Keratinocyte (primary cell): ENCODE data around the gene HOXD13. TPM values are rescaled to one million over a fixed set of nuclear protein-coding genes. Genes with fewer than 3 reads are reported as not detected.

ENCODE experiments used
- DNase-seq: peaks from one replicate; pipeline ENCODE4 v3.0.0-alpha.2; 2011; ENCODE audit warnings: low read depth, missing footprints, low spot score
- FAIRE-seq: peaks from 2 replicates; lab custom pipeline; 2011; peaks lifted over from hg19 to GRCh38; lab: Jason Lieb, UNC
- H2AFZ ChIP-seq: 2 replicates; pipeline ENCODE4 v1.6.0; 2012; ENCODE audit warnings: low read length, control low read depth, inconsistent platforms; ENCODE audit not compliant: control insufficient read depth
- H3K27ac ChIP-seq: 2 replicates; pipeline ENCODE4 v1.5.1; 2011; ENCODE audit warnings: low read length; ENCODE audit not compliant: control insufficient read depth, insufficient read depth
- H3K27me3 ChIP-seq: 3 replicates; pipeline ENCODE4 v1.6.0; 2011; ENCODE audit warnings: low read length; ENCODE audit not compliant: control insufficient read depth, insufficient read depth; ENCODE audit errors: extremely low read depth
- H3K36me3 ChIP-seq, 2 experiments: 2 replicates in 1 of 2; 3 replicates in 1 of 2; pipeline ENCODE4 v1.5.1; 2011; ENCODE audit warnings: low read length in 2 of 2, mild to moderate bottlenecking in 1 of 2; ENCODE audit not compliant: control insufficient read depth in 2 of 2, insufficient read depth in 2 of 2; ENCODE audit errors: extremely low read depth in 1 of 2
- H3K4me1 ChIP-seq: 3 replicates; pipeline ENCODE4 v1.5.1; 2011; ENCODE audit warnings: low read length; ENCODE audit not compliant: control insufficient read depth, insufficient read depth; ENCODE audit errors: extremely low read depth
- H3K4me2 ChIP-seq: 3 replicates; pipeline ENCODE4 v1.6.0; 2011; ENCODE audit warnings: low read depth, low read length; ENCODE audit not compliant: control insufficient read depth, insufficient read depth; ENCODE audit errors: extremely low read depth
- H3K4me3 ChIP-seq, 3 experiments: fragments of 200-600 bp in 1 of 3; sonication (generic) in 1 of 3; 2 replicates in 2 of 3; 3 replicates in 1 of 3; pipeline ENCODE4 v1.5.1; 2011 to 2016; ENCODE audit warnings: low read length in 3 of 3, mild to moderate bottlenecking in 3 of 3, control low read depth in 2 of 3, inconsistent platforms in 1 of 3, low read depth in 1 of 3, mixed read lengths in 1 of 3, mixed run types in 1 of 3, moderate library complexity in 1 of 3; ENCODE audit not compliant: control insufficient read depth in 2 of 3, insufficient read depth in 2 of 3; ENCODE audit errors: extremely low read depth in 1 of 3
- H3K79me2 ChIP-seq: 2 replicates; pipeline ENCODE4 v1.6.0; 2012; ENCODE audit warnings: low read length; ENCODE audit not compliant: control insufficient read depth, insufficient read depth
- H3K9ac ChIP-seq: 3 replicates; pipeline ENCODE4 v1.6.0; 2011; ENCODE audit warnings: low read length; ENCODE audit not compliant: control insufficient read depth, insufficient read depth; ENCODE audit errors: extremely low read depth
- H3K9me1 ChIP-seq: 3 replicates; pipeline ENCODE4 v1.6.0; 2011; ENCODE audit warnings: low read length; ENCODE audit not compliant: control insufficient read depth, insufficient read depth; ENCODE audit errors: extremely low read depth
- H3K9me3 ChIP-seq: 2 replicates; pipeline ENCODE4 v1.5.1; 2012; ENCODE audit warnings: low read depth, low read length; ENCODE audit not compliant: control insufficient read depth
- H4K20me1 ChIP-seq: 3 replicates; pipeline ENCODE4 v1.6.0; 2011; ENCODE audit warnings: low read length; ENCODE audit not compliant: control insufficient read depth, insufficient read depth; ENCODE audit errors: extremely low read depth
- CTCF ChIP-seq, 3 experiments: IDR thresholded peaks in 1 of 3; conservative IDR thresholded peaks in 1 of 3; optimal IDR thresholded peaks in 1 of 3; 2 replicates in 2 of 3; 3 replicates in 1 of 3; pipeline versions ENCODE3 to v1.5.1; 2011; ENCODE audit warnings: low read length in 3 of 3, mild to moderate bottlenecking in 3 of 3, moderate library complexity in 2 of 3, control low read depth in 1 of 3, inconsistent platforms in 1 of 3; ENCODE audit not compliant: insufficient read depth in 2 of 3; ENCODE audit errors: extremely low read depth in 1 of 3
- EZH2 ChIP-seq: IDR thresholded peaks from one replicate; pipeline ENCODE4 v1.6.1; 2012; ENCODE audit warnings: inconsistent platforms, mild to moderate bottlenecking, low read length, moderate library complexity
- dilution Hi-C: fragments of 300-500 bp; cut with MboI; formaldehyde crosslinking; loops from one replicate; pipeline ENCODE4 v1.7.0; 2020; ENCODE audit warnings: low sequenced_read_pairs; ENCODE audit not compliant: extremely low pct_ligation_motif_present
- polyA plus RNA-seq, 5 experiments: library from polyadenylated mRNA; depleted of rRNA in 3 of 5; stranded (reverse) in 3 of 5; stranded (forward) in 1 of 5; unstranded in 1 of 5; fragments of >200 nt; gene quantifications; 1 replicate in 1 of 5; 2 replicates in 3 of 5; 3 replicates in 1 of 5; pipeline versions ENCODE4 v1.2.1 to v1.2.3, GENCODE V29; 2011 to 2012; ENCODE audit warnings: missing spikeins in 2 of 5, low read depth in 1 of 5, low replicate concordance in 1 of 5

HOXD13 gene
- polyA plus RNA-seq, 1 donor (not counting 4 experiments of a cell fraction or from before 2014, with no cell fraction given) = not detected

GRCh38 chr2:176099728-176100546, 7.4 kb downstream of the HOXD13 start, which contains the start of gene HOXD12:
Gene HOXD12 (plus strand): TSS chr2:176099795. CDS start chr2:176099802, 7 bp downstream.
- dilution Hi-C loops = no loop called here
- Histone ChIP-seq H3K36me3 (no peaks in the 10 kb centered on the region), H3K9ac (no peak within 1 kb of the TSS), H3K4me2 (no peak within 1 kb of the TSS), H2AFZ (no peak within 1 kb of the TSS), H3K27ac (no peak within 1 kb of the TSS), H3K27me3 (peaks cover 99% of the 10 kb centered on the region), H3K9me3 (no peaks in the 10 kb centered on the region), H4K20me1 (peaks cover 3% of the 10 kb centered on the region), H3K4me1 (peaks cover 5% of the 10 kb centered on the region), H3K9me1 (no peaks in the 10 kb centered on the region), H3K79me2 (no peaks in the 10 kb centered on the region), H3K4me3 (no peak within 1 kb of the TSS)
- FAIRE-seq (no peak), DNase-seq (no peak)
- no peak for TF ChIP-seq EZH2
- TF ChIP-seq CTCF (optimal IDR thresholded peaks at IDR 0.05 in 1 of 3, IDR thresholded peaks at IDR 0.05 in 1 of 3, conservative IDR thresholded peaks at IDR 0.05 in 1 of 3; ENCODE audit: extremely low read depth in 1 of 3, insufficient read depth in 2 of 3, low read length in 3 of 3) = no peak

- TF ChIP-seq CTCF (optimal IDR thresholded peaks at IDR 0.05 in 1 of 3, IDR thresholded peaks at IDR 0.05 in 1 of 3, conservative IDR thresholded peaks at IDR 0.05 in 1 of 3; ENCODE audit: extremely low read depth in 1 of 3, insufficient read depth in 2 of 3, low read length in 3 of 3) (no peak), EZH2 (no peak)
- H3K9ac ChIP-seq = no peak overlapping the region
- no peaks in the 10 kb centered on the region for H3K9me1 ChIP-seq
- H3K27me3 ChIP-seq = peaks cover 99% of the 10 kb centered on the region
- no peak overlapping the region for H3K4me2 ChIP-seq
- H3K9me3 ChIP-seq = no peaks in the 10 kb centered on the region
- H3K4me1 ChIP-seq = peaks cover 5% of the 10 kb centered on the region
- no peak for DNase-seq
- no peaks in the 10 kb centered on the region for H3K79me2 ChIP-seq
- no peaks in the 10 kb centered on the region for H3K36me3 ChIP-seq
- no peak overlapping the region for H3K27ac ChIP-seq
- H3K4me3 ChIP-seq = no peak overlapping the region
- no peak overlapping the region for H2AFZ ChIP-seq
- FAIRE-seq = no peak
- peaks cover 3% of the 10 kb centered on the region for H4K20me1 ChIP-seq
- dilution Hi-C loops = no loop called here
Measured at GRCh38 chr2:176100547-176101140, 8.1 kb downstream of the HOXD13 start.
